HG03520 (cell line): ENCODE results near the gene ATP13A5.
A peak's percentile ranks its signal among the peaks of the same experiment; 100 is the strongest.

Experiments used
- ATAC-seq: cut with Tn5 transposase; IDR thresholded peaks from one replicate; pipeline ENCODE4 v1.9.1; 2021; ENCODE audit warnings: mild to moderate bottlenecking, moderate library complexity; ENCODE audit not compliant: unreplicated experiment

The ATP13A5 gene

DNA sequence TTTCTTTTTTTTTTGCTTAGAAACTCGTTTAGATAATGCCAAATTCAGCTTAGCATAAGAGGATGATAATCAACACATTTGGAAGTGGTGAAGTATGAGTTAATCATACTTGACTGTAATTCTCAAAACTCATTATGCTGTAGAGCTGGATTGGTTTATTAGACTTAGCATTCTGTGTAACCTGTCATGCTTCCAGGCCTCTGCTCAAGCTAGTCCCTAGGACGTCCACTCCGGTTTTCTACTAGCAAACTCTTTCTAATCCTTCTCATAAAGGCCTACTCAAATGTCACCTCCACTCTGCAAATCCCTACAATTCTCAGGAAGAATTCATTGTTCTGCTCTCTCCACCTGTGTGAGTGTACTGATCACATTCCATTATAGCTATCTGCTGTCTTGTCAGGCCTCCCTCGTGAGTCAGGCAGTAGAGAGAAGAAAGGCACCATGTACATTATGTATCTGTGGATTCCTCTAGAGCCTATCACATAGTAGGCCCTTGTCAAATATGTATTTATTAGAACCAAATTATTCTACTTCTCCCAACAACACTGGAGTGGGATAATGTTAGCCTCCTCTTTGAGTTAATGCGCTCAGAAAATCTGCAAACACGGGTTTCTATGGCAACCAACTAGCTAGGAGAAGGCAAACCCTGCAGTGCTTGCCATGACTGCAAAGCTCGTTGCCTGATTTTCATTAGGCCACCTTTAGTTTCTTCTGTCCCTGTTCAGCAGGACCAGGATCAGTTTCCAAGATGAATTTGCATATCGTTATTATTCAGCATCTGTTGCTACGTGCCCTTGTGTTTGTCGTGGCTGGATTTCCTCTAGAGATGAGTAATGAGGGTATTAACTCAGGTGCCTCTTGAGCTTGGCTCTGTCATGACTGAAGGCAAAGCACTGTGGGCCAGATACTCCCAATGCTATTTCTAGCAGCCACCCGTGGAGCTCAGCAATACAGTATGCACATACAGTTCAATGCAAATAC is 30.7 kb downstream of the ATP13A5 start:
- peak; percentile 93 for ATAC-seq

DNA sequence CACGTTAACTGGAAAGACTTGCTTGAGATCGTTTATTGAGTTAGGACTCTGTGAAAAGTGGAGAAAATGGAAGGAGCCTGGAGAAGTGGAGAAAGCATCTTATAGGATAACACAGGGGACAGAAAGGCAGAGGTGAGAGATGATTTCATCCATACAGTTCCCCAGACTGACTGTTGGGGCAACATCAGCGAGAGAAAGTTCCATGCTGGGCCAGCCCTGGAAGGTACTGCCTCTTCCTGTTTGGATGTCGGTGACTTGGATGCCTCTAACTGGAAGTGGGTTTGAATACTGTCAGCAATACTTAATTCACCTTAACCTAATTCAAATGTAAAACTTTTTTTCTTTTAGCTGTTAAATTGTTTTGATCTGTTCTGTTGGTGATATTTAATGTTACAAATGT is 32.3 kb downstream of the ATP13A5 start:
- no peak for ATAC-seq

- no peak for ATAC-seq
These were observed 33.1 kb downstream of the ATP13A5 start for GRCh38 chr3:193345431-193345830.

- no peak for ATAC-seq
These were observed 34.1 kb downstream of the ATP13A5 start for GRCh38 chr3:193344486-193344885.

- ATAC-seq = no peak
These were observed 34.8 kb downstream of the ATP13A5 start for GRCh38 chr3:193343726-193344222.

- no peak for ATAC-seq
These were observed 36.0 kb downstream of the ATP13A5 start for GRCh38 chr3:193342551-193342950.

DNA sequence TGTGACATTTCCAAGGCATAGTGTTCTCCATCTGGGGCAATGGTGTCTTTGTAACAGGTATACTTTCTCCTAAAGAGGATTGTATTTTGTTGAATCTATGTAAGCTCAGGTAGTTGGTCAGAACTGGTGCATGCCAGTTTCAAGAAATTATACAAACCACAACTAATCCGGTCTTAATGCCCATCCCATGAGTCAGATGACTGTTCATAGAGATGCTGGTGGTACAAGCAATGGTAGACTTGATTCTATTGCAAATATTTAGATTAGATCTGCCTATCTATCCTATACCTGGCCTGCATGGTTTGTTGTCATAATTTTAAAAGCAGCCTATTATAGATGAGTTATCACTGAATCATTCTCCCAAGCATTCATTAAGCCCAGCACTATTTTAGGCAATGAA is 43.5 kb downstream of the ATP13A5 start:
- no peak for ATAC-seq

DNA sequence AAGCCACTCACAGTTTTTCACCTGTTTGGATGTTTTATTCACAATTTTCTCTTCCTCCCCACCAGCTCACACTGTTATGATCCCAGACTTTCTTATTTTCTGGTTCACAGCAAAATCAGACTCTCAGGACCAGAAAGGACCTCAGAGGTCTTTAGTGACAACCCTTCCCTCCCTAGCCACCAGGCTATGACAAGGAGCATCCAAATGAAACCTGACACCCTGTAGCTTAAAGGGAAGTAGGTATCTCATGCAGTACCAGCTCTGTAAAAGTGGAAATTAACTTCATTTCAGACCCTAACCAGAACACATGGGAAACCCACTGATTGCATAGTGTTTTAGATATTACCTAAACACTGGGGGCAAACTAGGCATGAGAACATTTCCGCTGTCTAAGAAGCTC is 45.3 kb downstream of the ATP13A5 start:
- no peak for ATAC-seq

DNA sequence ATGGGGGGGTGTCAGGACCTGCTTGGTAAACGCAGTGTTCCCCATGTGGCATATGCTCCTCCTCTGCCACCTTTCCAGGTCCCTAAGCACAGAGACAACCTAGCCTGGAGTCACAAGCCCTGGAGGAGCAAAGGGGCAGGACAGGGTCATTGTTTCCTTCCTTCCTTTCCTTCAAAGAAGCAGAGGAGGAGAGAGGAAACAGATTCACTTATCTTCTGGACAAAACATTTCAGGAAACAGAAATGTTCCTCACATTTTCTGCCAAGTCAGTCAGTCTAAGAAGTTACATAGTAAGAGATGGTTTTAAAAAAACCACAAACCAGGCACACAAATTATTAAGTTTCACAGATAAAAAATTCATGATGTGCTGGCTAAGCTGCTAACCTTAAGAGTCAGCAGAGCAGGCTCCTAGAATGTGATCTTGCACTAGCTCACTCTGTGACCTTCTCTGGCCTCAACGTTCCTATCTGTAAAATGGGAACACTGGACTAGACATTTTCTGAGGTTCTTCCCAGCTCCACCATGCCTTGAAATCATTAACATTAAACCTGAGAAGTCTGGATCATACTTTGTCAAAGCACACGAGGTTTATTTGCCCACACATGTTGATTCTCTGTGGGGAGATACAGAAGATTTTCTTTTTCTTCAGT is 47.9 kb downstream of the ATP13A5 start:
- ATAC-seq = no peak

- ATAC-seq = no peak
These were observed 60.8 kb downstream of the ATP13A5 start for GRCh38 chr3:193317682-193318300.

- ATAC-seq = no peak
These were observed 64.4 kb downstream of the ATP13A5 start for GRCh38 chr3:193314161-193314560.

GRCh38 chr3:193313061-193313958 is 65.2 kb downstream of the ATP13A5 start:
- no peak for ATAC-seq

GRCh38 chr3:193310914-193311723 is 67.4 kb downstream of the ATP13A5 start:
- no peak for ATAC-seq

GRCh38 chr3:193305356-193305755 is 73.2 kb downstream of the ATP13A5 start:
- no peak for ATAC-seq

DNA sequence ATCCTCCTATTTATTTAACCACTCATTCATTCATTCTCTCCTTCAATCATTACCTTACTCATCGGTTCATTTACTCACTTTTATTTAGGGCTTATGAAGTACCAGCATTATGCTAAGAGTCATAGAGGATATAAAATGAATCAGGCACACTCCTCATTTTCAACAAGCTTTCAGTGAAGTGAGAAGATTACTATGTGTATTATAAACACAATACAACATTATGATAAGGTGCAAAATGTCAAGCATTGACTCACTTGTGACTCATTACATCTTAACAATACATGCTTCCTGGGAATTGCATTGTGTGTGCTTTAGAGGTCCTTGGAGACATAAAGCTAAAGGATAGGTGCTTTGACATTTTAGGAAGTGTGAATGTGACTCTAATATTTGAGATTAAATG is 77.1 kb downstream of the ATP13A5 start:
- no peak for ATAC-seq

DNA sequence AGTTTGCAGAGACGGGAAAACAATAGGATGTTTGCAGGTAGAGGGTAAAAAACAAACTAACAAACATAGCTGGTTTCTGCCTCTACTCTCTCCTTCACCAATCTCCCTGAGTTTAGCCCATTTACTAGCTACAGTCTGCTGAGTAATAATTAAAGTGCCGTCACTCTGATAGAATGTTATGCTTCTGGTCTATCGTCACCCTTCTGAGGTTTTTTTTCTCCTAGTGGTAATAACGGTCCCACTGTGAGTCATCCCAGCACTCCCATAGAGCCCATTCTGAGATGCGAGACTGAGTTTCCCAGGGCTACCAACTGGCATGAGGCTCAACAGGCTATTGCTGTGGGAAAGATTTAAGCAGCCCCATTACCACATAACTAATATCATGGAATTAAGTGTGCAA is 81.1 kb downstream of the ATP13A5 start:
- ATAC-seq = peak; percentile 46

GRCh38 chr3:193295985-193296384 is 82.6 kb downstream of the ATP13A5 start:
- no peak for ATAC-seq

GRCh38 chr3:193292386-193292785 is 86.2 kb downstream of the ATP13A5 start:
- no peak for ATAC-seq

GRCh38 chr3:193271101-193271840 is 107.3 kb downstream of the ATP13A5 start:
- ATAC-seq = no peak
